Psoas muscle (tissue), 8 donors: ENCODE results near the gene CLC. TPM values are rescaled to one million over a fixed set of nuclear protein-coding genes. Genes with fewer than 3 reads are reported as not detected.

Experiments
- ATAC-seq, 4 donors: fragments of 200-7000 bp; cut with Tn5 transposase; one replicate each; pipeline ENCODE4 v1.9.1; 2020; ENCODE audit warnings: moderate library complexity in 3 of 4, mild to moderate bottlenecking in 2 of 4
- DNase-seq, 2 donors: peaks; one replicate each; pipeline ENCODE4 v3.0.0-alpha.2; 2020
- H3K27ac ChIP-seq: fragments of 200-600 bp; one replicate; pipeline ENCODE4 v1.8.0; 2022
- H3K27me3 ChIP-seq, 3 donors: fragments of 200-600 bp in 1 of 3; one replicate each; pipeline versions ENCODE4 v1.6.1 to v1.8.0; 2013 to 2022; ENCODE audit warnings: low read length in 2 of 3, mild to moderate bottlenecking in 2 of 3, moderate library complexity in 1 of 3; ENCODE audit not compliant: insufficient read depth in 3 of 3
- H3K36me3 ChIP-seq, 2 donors: fragments of 200-600 bp in 1 of 2; one replicate each; pipeline versions ENCODE4 v1.6.1 to v1.8.0; 2013 to 2022; ENCODE audit warnings: low read depth in 1 of 2, mild to moderate bottlenecking in 1 of 2, moderate library complexity in 1 of 2; ENCODE audit not compliant: insufficient read depth in 1 of 2
- H3K4me1 ChIP-seq: fragments of 200-600 bp; one replicate; pipeline ENCODE4 v1.8.0; 2022
- H3K4me3 ChIP-seq: fragments of 200-600 bp; one replicate; pipeline ENCODE4 v1.8.0; 2022; ENCODE audit warnings: mild to moderate bottlenecking
- H3K9me3 ChIP-seq: fragments of 200-600 bp; one replicate; pipeline ENCODE4 v1.8.0; 2022
- WGBS, 3 donors: extraction: QIAGEN DNeasy Blood & Tissue Kit; methylation state at CpG; one replicate each; pipeline versions ENCODE4 v1.1.6 to v1.1.7; 2013; 5-methylcytosine and 5-hydroxymethylcytosine counted together
- intact Hi-C, 2 donors: fragments of 100-400 bp; cut with DNase I; formaldehyde crosslinking; loops; one replicate each; pipeline versions ENCODE4 v1.11.0 to v1.14.2; 2022
- polyA plus RNA-seq, 3 donors: library from polyadenylated mRNA; stranded (reverse); fragments of 200-250 nt; gene quantifications; one replicate each; pipeline ENCODE4 v1.2.3, GENCODE V29; 2013
- total RNA-seq, 4 donors: library from RNA; stranded (reverse); fragmentation: NEBNext Ultra II Directional in 2 of 4; extraction: Animal tissue kit (Norgen Biotek cat#: 25700) in 2 of 4; gene quantifications; one replicate each; pipeline versions ENCODE4 v1.2.1 to v1.2.4, GENCODE V29; 2021 to 2023
- TF ChIP-seq, protein P1 (sequence below): fragments of 200-600 bp; IDR thresholded peaks from one replicate; pipeline ENCODE4 v1.8.0; 2022; ENCODE audit warnings: antibody characterized with exemption
- donor health status: healthy with polysubstance abuse.
- donor health status: DM: no; HTN: no; CAD: no; lungs with moderate emphysema.
- donor health status: Bipolar disorder and iron deficiency.
- donor health status: healthy.
- donor health status: DM: yes; HTN: yes; CAD: no.
- donor health status: DM: no; HTN: no; CAD: no.
- donor health status: DM: no; HTN: no; CAD: no.
- donor health status: DM: yes; HTN: yes; CAD: no.

CLC gene
- total and polyA plus RNA-seq, 7 donors = 0.59 TPM; not detected in 6

DNA sequence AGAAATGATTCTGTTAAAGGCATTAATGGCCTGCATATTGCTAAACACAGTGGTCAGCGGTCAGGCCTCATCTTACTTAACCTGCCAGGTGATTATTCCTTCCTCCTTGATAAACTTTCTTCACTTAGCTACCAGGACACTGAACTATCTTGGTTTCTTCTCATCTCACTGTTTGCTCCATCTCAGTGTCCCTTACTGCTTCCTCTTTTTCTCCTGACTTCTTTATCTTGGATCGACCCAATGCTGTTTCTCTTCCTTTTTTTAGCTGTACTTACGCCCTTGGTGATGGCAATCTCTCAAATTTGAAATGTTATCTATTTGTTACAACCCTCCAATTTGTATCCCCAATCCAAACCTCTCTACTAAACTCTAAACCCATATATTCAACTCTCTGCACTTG, 7.8 kb upstream of the CLC start:
- no peaks in the 10 kb centered on the region for H3K36me3 ChIP-seq
- TF ChIP-seq, protein P1, sequence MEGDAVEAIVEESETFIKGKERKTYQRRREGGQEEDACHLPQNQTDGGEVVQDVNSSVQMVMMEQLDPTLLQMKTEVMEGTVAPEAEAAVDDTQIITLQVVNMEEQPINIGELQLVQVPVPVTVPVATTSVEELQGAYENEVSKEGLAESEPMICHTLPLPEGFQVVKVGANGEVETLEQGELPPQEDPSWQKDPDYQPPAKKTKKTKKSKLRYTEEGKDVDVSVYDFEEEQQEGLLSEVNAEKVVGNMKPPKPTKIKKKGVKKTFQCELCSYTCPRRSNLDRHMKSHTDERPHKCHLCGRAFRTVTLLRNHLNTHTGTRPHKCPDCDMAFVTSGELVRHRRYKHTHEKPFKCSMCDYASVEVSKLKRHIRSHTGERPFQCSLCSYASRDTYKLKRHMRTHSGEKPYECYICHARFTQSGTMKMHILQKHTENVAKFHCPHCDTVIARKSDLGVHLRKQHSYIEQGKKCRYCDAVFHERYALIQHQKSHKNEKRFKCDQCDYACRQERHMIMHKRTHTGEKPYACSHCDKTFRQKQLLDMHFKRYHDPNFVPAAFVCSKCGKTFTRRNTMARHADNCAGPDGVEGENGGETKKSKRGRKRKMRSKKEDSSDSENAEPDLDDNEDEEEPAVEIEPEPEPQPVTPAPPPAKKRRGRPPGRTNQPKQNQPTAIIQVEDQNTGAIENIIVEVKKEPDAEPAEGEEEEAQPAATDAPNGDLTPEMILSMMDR = no peak
- H3K27ac ChIP-seq = no peak overlapping the region
- no peaks in the 10 kb centered on the region for H3K4me1 ChIP-seq
- DNase-seq (no peak), ATAC-seq (no peak)
- peaks cover 0 to 26% (median 4%) of the 10 kb centered on the region in 3 donors for H3K27me3 ChIP-seq
- no peaks in the 10 kb centered on the region for H3K9me3 ChIP-seq
- intact Hi-C loops = no loop called here
- WGBS, 3 donors = 45 to 63% (median 62%) methylated on average over 3 of the region's 3 CpGs
- no peak overlapping the region for H3K4me3 ChIP-seq

DNA sequence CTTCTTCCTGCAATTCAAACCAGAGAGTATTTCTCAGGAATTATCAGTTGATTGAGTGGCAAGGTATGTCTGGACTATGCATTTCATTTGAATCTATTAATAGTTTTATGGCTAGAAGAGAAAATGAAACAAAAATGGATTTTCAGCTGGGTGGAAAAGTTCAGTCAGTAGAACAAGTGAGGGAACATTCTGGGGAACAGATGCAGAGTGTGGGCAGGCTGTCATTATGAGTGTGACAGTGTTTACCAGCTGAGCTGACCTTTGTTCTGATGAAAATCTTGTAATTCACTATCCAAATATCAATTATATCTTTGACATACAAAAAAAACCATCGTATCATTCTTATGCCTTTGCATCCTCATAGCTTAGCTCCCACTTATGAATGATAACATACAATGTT, 2.6 kb upstream of the CLC start:
- H3K4me1 ChIP-seq = no peaks in the 10 kb centered on the region
- H3K27ac ChIP-seq = no peak overlapping the region
- DNase-seq (no peak), ATAC-seq (no peak)
- H3K9me3 ChIP-seq = no peaks in the 10 kb centered on the region
- 83 to 97% (median 90%) methylated on average over 1 of the region's 1 CpG for WGBS, 3 donors
- TF ChIP-seq, protein P1 = no peak
- H3K4me3 ChIP-seq = no peak overlapping the region
- H3K27me3 ChIP-seq = peaks cover 0 to 23% (median 4%) of the 10 kb centered on the region in 3 donors
- no peaks in the 10 kb centered on the region for H3K36me3 ChIP-seq
- intact Hi-C loops = no loop called here

DNA sequence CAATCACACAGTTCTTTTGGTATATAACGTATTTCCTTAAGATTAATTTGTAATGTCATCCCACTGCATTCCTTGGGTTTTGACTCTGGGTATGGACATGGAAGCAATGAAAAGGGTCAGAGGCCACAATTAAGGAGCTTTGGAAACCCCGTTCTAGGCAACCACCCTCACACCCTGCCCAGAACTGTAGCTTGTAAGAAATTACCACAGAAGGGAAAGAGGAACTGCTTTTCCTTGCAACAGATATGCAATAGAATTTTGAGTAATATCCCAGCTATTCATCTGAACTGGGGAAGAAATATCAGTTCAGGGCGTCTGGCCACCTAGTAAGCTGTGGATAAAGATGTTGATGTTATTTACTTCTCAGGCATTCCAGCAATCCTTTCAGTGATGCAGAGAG, 985 bp upstream of the CLC start:
- Histone ChIP-seq H3K4me3 (no peak overlapping the region), H3K27ac (no peak overlapping the region), H3K4me1 (no peaks in the 10 kb centered on the region), H3K36me3 (no peaks in the 10 kb centered on the region), H3K27me3 (peaks cover 0 to 14% (median 0%) of the 10 kb centered on the region in 3 donors), H3K9me3 (no peaks in the 10 kb centered on the region)
- ATAC-seq (no peak), DNase-seq (no peak)
- intact Hi-C loops = no loop called here
- TF ChIP-seq, protein P1 = no peak
- 36 to 50% (median 49%) methylated on average over 3 of the region's 3 CpGs for WGBS, 3 donors

DNA sequence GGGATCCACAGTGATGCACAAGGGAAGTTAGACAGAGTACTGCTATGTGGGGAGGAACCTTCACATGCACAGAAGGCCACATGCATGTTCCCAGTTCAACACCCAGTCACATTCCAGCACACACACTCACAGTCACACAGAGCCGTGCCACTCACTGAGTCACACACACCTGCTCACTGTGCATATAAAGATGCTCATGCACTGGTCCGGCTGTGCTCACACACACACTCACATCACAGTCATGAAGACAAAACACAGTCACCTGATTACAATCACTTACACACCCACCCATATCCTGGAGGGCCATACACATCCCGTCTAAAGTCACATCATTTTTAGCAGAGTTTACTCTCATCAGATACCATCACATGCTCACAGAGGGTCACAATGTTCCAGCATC, 478 bp downstream of the CLC start:
- peaks cover 0 to 2% (median 0%) of the 10 kb centered on the region in 3 donors for H3K27me3 ChIP-seq
- DNase-seq = no peak
- TF ChIP-seq, protein P1 = no peak
- no peak for ATAC-seq
- WGBS, 3 donors = 63 to 73% (median 68%) methylated on average over 3 of the region's 3 CpGs
- H3K9me3 ChIP-seq = no peaks in the 10 kb centered on the region
- H3K4me3 ChIP-seq = no peak overlapping the region
- intact Hi-C loops = no loop called here
- H3K36me3 ChIP-seq = no peaks in the 10 kb centered on the region
- no peak overlapping the region for H3K27ac ChIP-seq
- H3K4me1 ChIP-seq = no peaks in the 10 kb centered on the region

DNA sequence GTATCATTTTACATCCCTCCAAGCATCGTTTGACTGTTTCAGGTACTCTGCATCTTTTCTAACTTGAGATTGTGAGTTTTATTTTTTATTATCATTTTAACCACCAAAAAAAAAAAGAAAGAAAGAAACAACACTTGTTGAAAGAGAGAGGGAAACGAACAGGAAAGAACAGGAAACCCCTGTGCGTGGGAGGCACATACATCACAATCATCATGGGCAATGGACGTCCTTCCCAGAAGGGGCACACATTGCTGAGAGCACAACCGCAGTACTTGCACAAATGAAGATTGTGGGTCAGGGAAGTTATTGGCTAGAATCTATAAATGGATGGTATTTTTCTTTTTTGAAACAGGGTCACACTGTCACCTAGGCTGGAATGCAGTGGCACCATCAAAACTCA, 1.7 kb downstream of the CLC start:
- no peak overlapping the region for H3K4me3 ChIP-seq
- H3K27ac ChIP-seq = no peak overlapping the region
- no peak for DNase-seq
- TF ChIP-seq, protein P1 = no peak
- WGBS, 3 donors = 55 to 74% (median 61%) methylated on average over 5 of the region's 5 CpGs
- no peaks in the 10 kb centered on the region for H3K36me3 ChIP-seq
- H3K9me3 ChIP-seq = no peaks in the 10 kb centered on the region
- no peaks in the 10 kb centered on the region for H3K27me3 ChIP-seq
- ATAC-seq = no peak
- intact Hi-C loops = no loop called here
- no peaks in the 10 kb centered on the region for H3K4me1 ChIP-seq
